ENCODE data around the gene CD59.

CD59 gene

GRCh38 chr11:33656768-33657167 lies 79.5 kb downstream of the CD59 start:
- Histone ChIP-seq H3K27ac (ENCODE audit: low read length) (no peak overlapping the region), H3K4me1 (ENCODE audit: control insufficient read depth, insufficient read depth, low read length) (no peaks in the 10 kb centered on the region), H3K9ac (ENCODE audit: low read length in 2 of 2) (no peak overlapping the region), H3K4me3 (ENCODE audit: low read length in 2 of 2) (no peak overlapping the region), H3K9me3 (ENCODE audit: control insufficient read depth in 2 of 2, low read length in 2 of 2) (no peaks in the 10 kb centered on the region), H3K27me3 (ENCODE audit: control insufficient read depth in 1 of 2, insufficient read depth in 2 of 2, low read length in 2 of 2) (peaks cover 0 to 2% of the 10 kb centered on the region in 2 donors), H3K36me3 (ENCODE audit: control insufficient read depth in 2 of 2, insufficient read depth in 2 of 2, low read length in 2 of 2) (no peaks in the 10 kb centered on the region)

DNA sequence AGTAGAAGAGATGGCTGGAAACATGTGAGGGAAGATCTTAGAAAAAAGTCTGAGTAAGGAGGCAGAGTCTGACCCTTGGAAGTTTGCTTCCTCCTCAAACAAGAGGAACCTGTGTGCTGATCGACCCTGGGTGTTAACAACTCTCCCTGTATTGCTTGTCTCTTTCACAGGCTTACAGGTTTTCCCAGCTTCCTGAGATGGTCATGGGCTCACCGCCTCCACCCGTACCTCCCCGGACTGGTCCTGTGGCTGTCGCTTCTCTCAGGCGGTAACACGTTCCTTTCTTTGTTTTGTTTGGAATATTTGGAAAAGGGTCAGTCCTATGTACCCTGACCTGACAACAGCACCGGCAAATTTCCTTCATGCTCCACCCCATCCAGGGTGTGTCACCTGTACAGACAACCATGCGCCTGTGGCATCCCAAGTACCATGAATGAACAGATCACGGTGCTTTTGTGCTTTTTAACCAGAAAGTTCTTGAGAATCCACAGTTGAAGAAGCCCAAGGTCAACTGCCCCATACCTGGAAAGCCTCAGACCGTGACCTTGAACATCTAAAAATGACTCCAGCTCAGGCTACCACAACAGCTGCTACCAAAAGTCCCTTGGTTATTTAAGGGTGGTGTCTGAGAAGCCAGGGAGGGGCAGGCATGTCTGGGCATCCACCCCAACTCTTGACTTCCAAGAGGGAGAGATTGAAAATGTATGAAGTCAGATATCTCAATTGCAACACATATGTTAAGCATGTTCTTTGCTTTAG lies 80.2 kb downstream of the CD59 start:
- no peak overlapping the region for H3K27ac ChIP-seq (ENCODE audit: low read length)

DNA sequence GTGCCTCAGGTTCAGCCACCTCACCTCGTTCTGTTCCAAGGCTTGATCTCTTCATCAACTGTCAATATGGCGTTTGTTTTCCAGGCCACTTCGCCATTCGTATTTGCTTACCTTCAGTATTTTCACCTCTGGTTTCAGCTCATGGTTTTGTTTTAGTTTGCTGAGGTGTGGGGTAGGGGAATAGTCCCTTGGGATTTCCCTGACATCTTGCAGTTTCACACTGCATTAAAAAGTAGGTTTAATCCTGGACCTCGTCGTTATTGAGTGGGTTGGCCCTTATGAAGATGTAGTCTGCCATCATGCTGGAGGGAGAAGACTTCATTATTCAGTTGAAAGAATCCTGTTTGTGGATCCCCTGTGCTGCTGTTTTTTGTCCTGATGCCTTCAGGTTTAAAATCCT lies 81.6 kb downstream of the CD59 start:
- Histone ChIP-seq H3K36me3 (ENCODE audit: control insufficient read depth in 2 of 2, insufficient read depth in 2 of 2, low read length in 2 of 2) (no peaks in the 10 kb centered on the region), H3K27me3 (ENCODE audit: control insufficient read depth in 1 of 2, insufficient read depth in 2 of 2, low read length in 2 of 2) (peaks cover 0 to 2% of the 10 kb centered on the region in 2 donors), H3K4me1 (ENCODE audit: control insufficient read depth, insufficient read depth, low read length) (no peaks in the 10 kb centered on the region), H3K9me3 (ENCODE audit: control insufficient read depth in 2 of 2, low read length in 2 of 2) (no peaks in the 10 kb centered on the region), H3K4me3 (ENCODE audit: low read length in 2 of 2) (no peak overlapping the region), H3K9ac (ENCODE audit: low read length in 2 of 2) (no peak overlapping the region), H3K27ac (ENCODE audit: low read length) (no peak overlapping the region)

More for the DNA sequence above, 80.2 kb downstream of the CD59 start:
- H3K9ac ChIP-seq (ENCODE audit: low read length in 2 of 2), result no peak overlapping the region
- peaks cover 0 to 2% of the 10 kb centered on the region in 2 donors for H3K27me3 ChIP-seq (ENCODE audit: control insufficient read depth in 1 of 2, insufficient read depth in 2 of 2, low read length in 2 of 2)
- H3K36me3 ChIP-seq (ENCODE audit: control insufficient read depth in 2 of 2, insufficient read depth in 2 of 2, low read length in 2 of 2), result no peaks in the 10 kb centered on the region
- no peak overlapping the region for H3K4me3 ChIP-seq (ENCODE audit: low read length in 2 of 2)
- H3K9me3 ChIP-seq (ENCODE audit: control insufficient read depth in 2 of 2, low read length in 2 of 2), result no peaks in the 10 kb centered on the region
- H3K4me1 ChIP-seq (ENCODE audit: control insufficient read depth, insufficient read depth, low read length), result no peaks in the 10 kb centered on the region

Data from stomach smooth muscle (tissue), 2 donors.